HG02884 (cell line): ENCODE results near the gene XPNPEP2.

Source experiments
- ATAC-seq: cut with Tn5 transposase; IDR thresholded peaks from one replicate; pipeline ENCODE4 v1.9.1; 2021; ENCODE audit warnings: mild to moderate bottlenecking, moderate library complexity; ENCODE audit not compliant: unreplicated experiment

XPNPEP2 gene

GRCh38 chrX:129797251-129797906 is 58.6 kb downstream of the XPNPEP2 start:
- ATAC-seq, result no peak

GRCh38 chrX:129798456-129798855 is 59.7 kb downstream of the XPNPEP2 start:
- ATAC-seq, result no peak

- no peak for ATAC-seq
Measured at GRCh38 chrX:129798888-129799287, 60.1 kb downstream of the XPNPEP2 start.

GRCh38 chrX:129800186-129800585 is 61.4 kb downstream of the XPNPEP2 start:
- no peak for ATAC-seq

- no peak for ATAC-seq
Measured at GRCh38 chrX:129802863-129803262, 64.1 kb downstream of the XPNPEP2 start.

- ATAC-seq, result no peak
Measured at GRCh38 chrX:129804806-129805205, 66.0 kb downstream of the XPNPEP2 start.

GRCh38 chrX:129808158-129808828 is 69.5 kb downstream of the XPNPEP2 start:
- ATAC-seq, result no peak

GRCh38 chrX:129808829-129809796 is 70.3 kb downstream of the XPNPEP2 start:
- no peak for ATAC-seq

- no peak for ATAC-seq
Measured at GRCh38 chrX:129813662-129814368, 75.0 kb downstream of the XPNPEP2 start.

- ATAC-seq, result no peak
Measured at GRCh38 chrX:129818123-129818522, 79.3 kb downstream of the XPNPEP2 start.
